Immature natural killer cell (primary cell): ENCODE data around the gene ZNF692. TPM values are rescaled to one million over a fixed set of nuclear protein-coding genes. Genes with fewer than 3 reads are reported as not detected.

Experiments
- polyA plus RNA-seq, 3 donors: library from polyadenylated mRNA; unstranded; fragments of 300-500 nt; fragmentation: Illumina TruSeq; gene quantifications; one replicate each; pipeline ENCODE4 v1.2.3, GENCODE V29; 2021

ZNF692 gene
- polyA plus RNA-seq, 3 donors from 2014 or later = 5.5 to 11.0 (median 7.7) TPM

Other genes with a start within 250 kb of the ZNF692 start
- gene OR2T11, start 224.0 kb downstream of the ZNF692 start, polyA plus RNA-seq = not detected
- gene OR2T35, start 213.8 kb downstream of the ZNF692 start, polyA plus RNA-seq = not detected
- gene OR2T27, start 203.6 kb downstream of the ZNF692 start, polyA plus RNA-seq = not detected
- gene OR14I1, start 156.3 kb downstream of the ZNF692 start, polyA plus RNA-seq = not detected
- gene LYPD8, start 103.3 kb downstream of the ZNF692 start, polyA plus RNA-seq = not detected
- gene SH3BP5L, start 33.2 kb downstream of the ZNF692 start, polyA plus RNA-seq = 1 to 10 TPM in 2 of 3 donors, under 1 TPM in 1; 0.46 to 5.9 (median 3.2) TPM
- gene ZNF672, start 20.9 kb downstream of the ZNF692 start, polyA plus RNA-seq = 10 to 100 TPM; 17.1 to 36.9 (median 29.3) TPM
- 10 to 100 TPM in 1 of 3 donors, 1 to 10 TPM in 2; 6.7 to 12.4 (median 9.3) TPM for gene PGBD2, start 47.1 kb upstream of the ZNF692 start, polyA plus RNA-seq